HUES6 (cell line): ENCODE data around the gene TNFRSF13B.
"Not testable (repeated sequence)": the region's sequence is repeated elsewhere in the genome, so short reads cannot be mapped to it uniquely, and the experiment has no call there.

ENCODE experiments used
- H3K27ac ChIP-seq: 2 replicates; pipeline ENCODE4 v1.7.0; 2013; ENCODE audit warnings: low read depth, mild to moderate bottlenecking, low read length, inconsistent platforms
- H3K27me3 ChIP-seq: 2 replicates; pipeline ENCODE4 v1.6.1; 2013; ENCODE audit warnings: low read length; ENCODE audit not compliant: control insufficient read depth, insufficient read depth
- H3K36me3 ChIP-seq: 2 replicates; pipeline ENCODE4 v1.6.1; 2013; ENCODE audit warnings: low read length; ENCODE audit not compliant: control insufficient read depth, insufficient read depth
- H3K4me1 ChIP-seq: 2 replicates; pipeline ENCODE4 v1.6.1; 2013; ENCODE audit warnings: low read length; ENCODE audit not compliant: control insufficient read depth, insufficient read depth
- H3K4me3 ChIP-seq: 2 replicates; pipeline ENCODE4 v1.5.1; 2013; ENCODE audit warnings: low read depth, low read length
- H3K9ac ChIP-seq: one replicate; pipeline ENCODE4 v1.6.1; 2013; ENCODE audit warnings: mild to moderate bottlenecking, low read length
- H3K9me3 ChIP-seq: 2 replicates; pipeline ENCODE4 v1.6.1; 2013; ENCODE audit warnings: low read depth, low read length; ENCODE audit not compliant: control insufficient read depth, insufficient read depth

TNFRSF13B gene

DNA sequence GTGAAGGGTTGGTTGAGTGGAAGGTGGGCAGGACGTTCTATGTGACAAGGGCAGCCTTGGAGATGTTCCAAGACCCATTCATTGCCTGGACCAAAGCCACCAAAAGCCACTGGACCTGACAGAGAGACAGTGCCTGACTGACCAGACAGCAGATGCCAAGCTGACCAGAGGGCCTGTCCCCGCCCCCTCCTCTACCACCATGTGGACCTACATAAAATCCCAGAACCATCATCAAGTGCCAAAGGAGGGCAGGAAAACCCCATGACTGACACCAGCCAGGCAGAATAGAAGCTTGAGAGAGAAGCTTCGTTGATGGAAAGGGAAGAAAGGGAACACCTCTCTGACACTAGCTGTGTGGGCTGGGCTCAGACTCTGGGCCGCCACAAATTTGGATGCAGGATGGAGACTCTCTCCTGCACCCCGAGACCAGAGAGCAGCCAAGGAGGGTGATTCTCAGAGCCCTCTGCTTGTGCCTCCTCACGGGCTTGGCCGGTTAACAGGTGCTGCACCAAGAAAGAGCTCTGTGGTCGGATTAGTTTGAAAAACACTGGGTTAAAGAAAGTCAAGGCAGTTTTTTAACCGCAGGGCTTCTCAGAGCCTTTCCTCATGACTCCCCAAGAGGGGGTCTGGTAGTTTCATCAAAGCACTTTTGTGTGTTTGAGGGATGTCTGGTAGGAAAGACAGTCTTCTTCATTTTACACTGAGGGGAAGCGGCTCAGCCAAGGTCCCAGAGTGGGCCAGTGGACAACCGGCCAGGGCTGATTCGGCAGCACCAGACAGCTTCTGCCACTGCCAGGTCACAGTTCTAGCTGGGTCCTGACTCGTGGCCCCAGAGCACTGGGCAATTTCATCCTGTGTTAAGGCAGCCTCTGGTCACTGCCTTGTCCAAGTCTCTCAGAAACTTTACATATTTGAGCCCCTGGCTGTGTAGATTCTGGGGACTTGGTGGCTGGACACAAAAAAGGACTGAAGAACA, 1.7 kb downstream of the TNFRSF13B start:
- Histone ChIP-seq H3K27me3 (no peaks in the 10 kb centered on the region), H3K27ac (no peak overlapping the region), H3K36me3 (no peaks in the 10 kb centered on the region), H3K9ac (no peak overlapping the region), H3K4me3 (no peak overlapping the region), H3K9me3 (no peaks in the 10 kb centered on the region), H3K4me1 (no peaks in the 10 kb centered on the region)

DNA sequence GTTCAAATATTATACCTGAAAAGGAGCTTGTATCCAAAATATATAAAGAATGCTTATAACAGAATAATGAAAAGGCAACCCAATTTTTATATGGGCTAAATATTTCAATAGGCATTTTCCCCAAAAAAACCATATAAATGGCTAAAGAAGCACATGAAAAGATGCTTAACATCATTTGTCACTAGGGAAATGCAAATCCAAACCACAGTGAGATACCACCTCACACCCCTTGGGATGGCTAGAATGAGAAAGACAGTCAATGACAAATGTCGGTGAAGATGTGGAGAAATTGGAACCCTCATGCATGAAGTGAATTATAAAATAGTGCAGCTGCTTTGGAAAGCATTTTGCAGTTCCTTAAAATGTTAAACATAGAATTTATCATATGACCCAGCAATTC, 3.1 kb downstream of the TNFRSF13B start:
- H3K9me3 ChIP-seq = no peaks in the 10 kb centered on the region
- H3K9ac ChIP-seq = no peak overlapping the region
- H3K27me3 ChIP-seq = no peaks in the 10 kb centered on the region
- H3K36me3 ChIP-seq = no peaks in the 10 kb centered on the region
- no peak overlapping the region for H3K4me3 ChIP-seq
- no peaks in the 10 kb centered on the region for H3K4me1 ChIP-seq
- H3K27ac ChIP-seq = no peak overlapping the region

DNA sequence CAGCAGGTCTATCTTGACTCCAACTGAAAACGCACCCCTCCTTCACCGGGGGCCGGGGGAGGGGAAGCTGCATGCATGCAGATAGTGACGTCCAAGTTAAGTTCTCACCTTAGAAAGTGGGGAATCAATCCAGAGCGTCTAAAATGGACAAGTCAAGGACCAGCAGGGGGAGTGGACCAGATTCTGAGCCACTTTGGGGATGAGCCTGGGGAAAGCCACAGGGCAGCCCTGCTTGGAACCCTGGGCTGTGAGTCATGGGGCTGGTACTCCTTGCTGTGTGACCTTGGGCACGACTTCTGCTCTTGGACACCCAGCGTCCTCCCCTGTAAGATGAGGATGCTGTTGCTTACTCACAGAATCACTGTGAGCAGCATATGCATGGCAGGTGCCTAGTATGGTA, 9.1 kb downstream of the TNFRSF13B start:
- no peaks in the 10 kb centered on the region for H3K27me3 ChIP-seq
- peaks cover 27% of the 10 kb centered on the region for H3K9me3 ChIP-seq
- no peaks in the 10 kb centered on the region for H3K36me3 ChIP-seq
- no peak overlapping the region for H3K9ac ChIP-seq
- H3K4me3 ChIP-seq = no peak overlapping the region
- H3K27ac ChIP-seq = no peak overlapping the region
- no peaks in the 10 kb centered on the region for H3K4me1 ChIP-seq

DNA sequence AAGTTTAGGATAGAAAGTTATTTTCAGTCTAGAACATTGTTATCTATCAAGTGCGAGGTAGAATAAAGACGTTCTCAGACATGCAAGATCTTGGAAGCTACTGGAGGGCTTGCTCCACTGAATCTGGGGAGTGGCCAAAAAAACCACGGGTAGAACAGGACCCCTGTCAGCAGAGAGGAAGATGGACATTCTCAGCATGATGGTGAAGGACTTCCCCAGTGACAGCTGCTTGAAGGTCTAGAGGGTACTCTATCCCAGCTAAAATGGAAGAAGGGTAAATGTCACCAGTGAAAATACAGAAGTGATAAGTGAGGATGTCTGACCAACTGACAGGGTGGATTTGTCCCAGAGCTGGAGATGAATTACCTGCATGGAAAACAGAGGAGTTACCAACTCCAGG, 10.1 kb downstream of the TNFRSF13B start:
- H3K27ac ChIP-seq = no peak overlapping the region
- H3K36me3 ChIP-seq = no peaks in the 10 kb centered on the region
- H3K9ac ChIP-seq = no peak overlapping the region
- no peaks in the 10 kb centered on the region for H3K27me3 ChIP-seq
- H3K4me1 ChIP-seq = no peaks in the 10 kb centered on the region
- no peak overlapping the region for H3K4me3 ChIP-seq
- peaks cover 27% of the 10 kb centered on the region for H3K9me3 ChIP-seq

DNA sequence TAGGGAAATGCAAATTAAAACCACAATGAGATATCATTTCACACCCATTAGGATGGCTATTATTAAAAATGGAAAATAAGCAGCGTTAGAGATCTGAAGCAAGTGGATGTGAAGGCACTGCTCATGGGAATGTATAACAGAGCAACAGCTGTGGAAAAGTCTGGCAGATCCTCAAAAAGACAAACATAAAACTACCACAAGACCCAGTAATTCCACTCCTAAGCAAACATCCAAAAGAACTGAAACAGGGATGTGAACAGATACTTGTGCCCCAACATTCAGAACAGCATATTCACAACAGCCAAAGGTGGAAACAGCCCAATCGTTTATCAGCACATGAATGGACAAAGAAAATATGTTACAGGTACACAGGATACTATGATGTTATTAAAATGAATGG, 10.9 kb downstream of the TNFRSF13B start:
- not testable (repeated sequence) for H3K9ac ChIP-seq, H3K36me3 ChIP-seq, H3K27ac ChIP-seq, H3K4me3 ChIP-seq, H3K4me1 ChIP-seq, H3K27me3 ChIP-seq
- H3K9me3 ChIP-seq = peaks cover 32% of the 10 kb centered on the region

DNA sequence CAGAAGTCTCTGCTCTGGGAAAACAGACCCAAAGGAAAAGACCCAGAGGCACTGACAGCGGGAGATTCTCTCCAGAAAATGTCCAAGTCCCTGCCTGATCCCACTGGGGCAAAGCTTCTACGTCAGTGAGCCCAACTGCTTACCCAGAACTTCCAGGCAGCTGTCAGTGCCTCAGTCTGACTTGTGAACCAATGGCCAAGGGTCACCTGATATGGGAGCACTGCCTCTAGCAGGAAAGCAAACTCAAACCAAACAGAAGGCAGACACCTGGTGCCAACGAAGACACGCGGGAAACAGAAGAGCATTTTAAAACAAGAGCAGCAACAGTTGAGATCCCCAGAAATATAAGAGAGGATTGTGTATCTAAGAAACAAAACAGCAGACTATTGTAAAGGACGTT, 16.9 kb downstream of the TNFRSF13B start:
- not testable (repeated sequence) for H3K9ac ChIP-seq, H3K27me3 ChIP-seq, H3K27ac ChIP-seq, H3K4me3 ChIP-seq, H3K4me1 ChIP-seq, H3K36me3 ChIP-seq
- peaks cover 15% of the 10 kb centered on the region for H3K9me3 ChIP-seq

DNA sequence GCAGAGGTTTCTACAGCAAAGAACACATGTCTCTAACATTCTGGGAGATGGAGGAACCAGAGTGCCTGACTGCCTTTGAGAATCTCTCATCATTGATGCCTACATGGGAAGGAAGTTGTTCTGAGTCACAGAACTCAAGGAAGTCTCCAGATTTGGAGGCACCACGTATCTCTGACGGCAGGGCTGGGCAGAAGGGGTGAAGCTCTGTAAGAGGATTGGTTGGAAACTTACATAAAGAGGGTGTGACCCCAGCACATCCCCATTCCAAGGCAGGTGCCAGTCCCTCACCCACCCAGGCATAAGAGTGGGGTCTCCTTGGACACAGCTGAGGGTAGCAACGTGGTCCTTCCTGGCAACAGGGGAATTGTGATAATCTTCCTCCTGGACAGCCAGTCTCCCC, 17.4 kb downstream of the TNFRSF13B start:
- no peak overlapping the region for H3K4me3 ChIP-seq
- H3K36me3 ChIP-seq = no peaks in the 10 kb centered on the region
- no peak overlapping the region for H3K9ac ChIP-seq
- no peak overlapping the region for H3K27ac ChIP-seq
- no peaks in the 10 kb centered on the region for H3K27me3 ChIP-seq
- H3K9me3 ChIP-seq = peaks cover 12% of the 10 kb centered on the region
- no peaks in the 10 kb centered on the region for H3K4me1 ChIP-seq

DNA sequence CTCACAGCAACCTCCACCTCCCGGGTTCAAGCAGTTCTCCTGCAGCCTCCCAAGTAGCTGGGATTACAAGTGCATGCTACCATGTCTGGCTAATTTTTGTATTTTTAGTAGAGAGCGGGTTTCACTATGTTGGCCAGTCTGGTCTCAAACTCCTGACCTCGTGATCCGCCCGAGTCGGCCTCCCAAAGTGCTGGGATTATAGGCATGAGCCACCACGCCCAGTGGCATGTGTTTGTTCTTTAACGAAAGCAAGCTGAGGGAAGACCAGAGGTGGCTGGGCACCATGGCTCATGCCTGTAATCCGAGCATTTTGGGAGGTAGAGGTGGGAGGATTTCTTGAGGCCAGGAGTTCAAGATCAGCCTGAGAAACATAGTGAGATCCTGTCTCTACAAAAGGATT, 18.1 kb downstream of the TNFRSF13B start:
- no peaks in the 10 kb centered on the region for H3K27me3 ChIP-seq
- no peak overlapping the region for H3K4me3 ChIP-seq
- H3K27ac ChIP-seq = no peak overlapping the region
- H3K9me3 ChIP-seq = peaks cover 19% of the 10 kb centered on the region
- H3K36me3 ChIP-seq = no peaks in the 10 kb centered on the region
- H3K4me1 ChIP-seq = no peaks in the 10 kb centered on the region
- no peak overlapping the region for H3K9ac ChIP-seq

DNA sequence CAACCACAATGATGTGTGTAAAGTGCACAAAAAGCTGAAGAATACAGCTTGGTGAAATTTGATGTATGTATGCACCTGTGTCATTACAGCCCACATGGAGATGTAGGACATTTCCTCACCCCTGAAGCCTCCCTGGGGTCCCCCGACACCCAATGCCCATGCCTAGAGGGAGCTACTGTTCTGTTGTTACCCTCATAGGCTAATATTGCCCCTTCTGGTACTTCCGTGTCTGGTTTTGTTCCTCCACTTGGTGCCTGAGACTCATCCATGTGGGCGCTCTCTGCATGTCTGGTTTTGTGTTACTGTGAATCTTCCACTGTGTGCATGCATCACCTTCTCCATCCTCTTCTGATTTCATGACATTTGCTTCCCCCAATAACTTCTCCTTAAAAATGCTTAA, 18.6 kb downstream of the TNFRSF13B start:
- Histone ChIP-seq H3K4me3 (no peak overlapping the region), H3K27me3 (no peaks in the 10 kb centered on the region), H3K4me1 (no peaks in the 10 kb centered on the region), H3K36me3 (no peaks in the 10 kb centered on the region), H3K9ac (no peak overlapping the region), H3K27ac (no peak overlapping the region), H3K9me3 (peaks cover 24% of the 10 kb centered on the region)

DNA sequence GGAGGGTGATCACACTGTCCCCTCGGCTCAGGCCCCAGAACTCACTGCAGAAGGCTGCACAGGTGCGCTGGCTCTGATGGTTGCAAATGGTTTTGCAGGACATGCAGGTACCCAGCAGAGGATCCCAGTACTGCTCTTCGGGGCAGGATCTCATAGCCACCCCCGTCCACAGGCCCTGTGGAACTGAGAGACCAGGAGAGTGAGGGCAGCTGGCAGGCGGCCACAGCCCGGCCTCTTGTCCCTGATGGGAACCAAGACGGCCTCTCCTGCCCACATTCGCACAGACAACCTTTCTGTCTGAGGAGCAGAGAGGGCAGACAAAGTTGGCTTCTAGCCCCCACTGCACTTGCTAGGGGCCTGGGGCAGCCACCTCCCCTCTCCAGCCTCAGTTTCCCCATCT, 19.5 kb downstream of the TNFRSF13B start:
- Histone ChIP-seq H3K9me3 (peaks cover 25% of the 10 kb centered on the region), H3K27me3 (no peaks in the 10 kb centered on the region), H3K4me3 (no peak overlapping the region), H3K27ac (no peak overlapping the region), H3K4me1 (no peaks in the 10 kb centered on the region), H3K36me3 (no peaks in the 10 kb centered on the region), H3K9ac (no peak overlapping the region)

DNA sequence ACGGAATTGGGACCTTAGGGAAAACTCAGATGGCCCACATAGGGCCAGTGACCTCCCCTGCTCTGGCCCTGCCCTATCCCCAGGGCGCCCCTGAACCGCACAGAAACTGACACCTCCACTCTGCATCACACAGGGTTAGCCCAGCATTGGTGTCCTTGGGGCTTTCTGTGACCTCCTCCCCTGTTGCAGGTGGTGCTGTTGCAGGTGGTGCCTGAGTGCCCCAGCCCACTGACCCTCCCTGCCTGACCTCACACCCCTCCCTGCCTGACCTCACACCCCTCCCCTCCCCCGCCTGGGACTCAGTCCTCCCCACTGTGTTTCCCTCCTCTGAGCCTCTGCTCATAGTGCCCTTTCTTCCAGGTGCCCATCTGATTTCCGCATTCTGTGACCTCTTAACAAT, 21.4 kb downstream of the TNFRSF13B start:
- H3K36me3 ChIP-seq = no peaks in the 10 kb centered on the region
- H3K4me3 ChIP-seq = no peak overlapping the region
- H3K9me3 ChIP-seq = peaks cover 15% of the 10 kb centered on the region
- no peak overlapping the region for H3K9ac ChIP-seq
- H3K27ac ChIP-seq = no peak overlapping the region
- peaks cover 8% of the 10 kb centered on the region for H3K4me1 ChIP-seq
- no peaks in the 10 kb centered on the region for H3K27me3 ChIP-seq
